ENCODE measurements around the gene ASB2.

ASB2 gene

DNA sequence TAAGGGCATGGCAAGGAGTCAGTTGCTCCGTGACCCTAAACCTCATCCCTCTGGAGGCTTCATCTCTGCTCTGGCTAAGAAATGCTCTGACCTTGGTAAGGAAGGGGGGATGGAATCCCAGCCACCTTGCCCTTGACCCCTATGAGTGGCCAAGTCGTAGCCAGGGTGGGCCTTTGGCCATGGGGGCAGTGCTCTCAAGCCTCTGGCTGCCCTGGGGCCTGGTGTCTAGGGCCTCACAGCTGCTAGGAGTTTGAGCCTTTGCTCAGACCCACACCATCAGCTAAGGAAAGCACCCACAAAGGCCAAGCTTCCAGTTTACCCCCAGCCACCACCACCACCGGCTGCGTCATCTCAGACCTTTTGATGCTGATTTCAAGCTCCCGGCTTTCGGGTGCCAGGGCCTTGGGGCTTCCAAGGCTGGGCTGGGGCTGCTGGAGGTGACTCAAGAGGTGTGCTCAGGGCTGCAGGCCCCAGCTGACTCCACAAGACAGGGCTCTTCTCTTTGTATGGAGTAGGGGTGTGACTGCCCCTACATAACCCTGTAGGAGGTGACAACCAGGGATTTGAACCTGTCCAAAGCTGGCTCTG lies 3.7 kb downstream of the ASB2 start:
- Mint-ChIP-seq H3K27ac (no peak overlapping the region), H3K4me3 (no peak overlapping the region), H3K36me3 (ENCODE audit: low read depth) (no peaks in the 10 kb centered on the region), H3K9me3 (no peaks in the 10 kb centered on the region), H3K27me3 (ENCODE audit: low read depth, poor library complexity) (peaks cover 29% of the 10 kb centered on the region), H3K4me1 (peaks cover 16% of the 10 kb centered on the region)
- no peak for DNase-seq
- TF ChIP-seq, protein P1, sequence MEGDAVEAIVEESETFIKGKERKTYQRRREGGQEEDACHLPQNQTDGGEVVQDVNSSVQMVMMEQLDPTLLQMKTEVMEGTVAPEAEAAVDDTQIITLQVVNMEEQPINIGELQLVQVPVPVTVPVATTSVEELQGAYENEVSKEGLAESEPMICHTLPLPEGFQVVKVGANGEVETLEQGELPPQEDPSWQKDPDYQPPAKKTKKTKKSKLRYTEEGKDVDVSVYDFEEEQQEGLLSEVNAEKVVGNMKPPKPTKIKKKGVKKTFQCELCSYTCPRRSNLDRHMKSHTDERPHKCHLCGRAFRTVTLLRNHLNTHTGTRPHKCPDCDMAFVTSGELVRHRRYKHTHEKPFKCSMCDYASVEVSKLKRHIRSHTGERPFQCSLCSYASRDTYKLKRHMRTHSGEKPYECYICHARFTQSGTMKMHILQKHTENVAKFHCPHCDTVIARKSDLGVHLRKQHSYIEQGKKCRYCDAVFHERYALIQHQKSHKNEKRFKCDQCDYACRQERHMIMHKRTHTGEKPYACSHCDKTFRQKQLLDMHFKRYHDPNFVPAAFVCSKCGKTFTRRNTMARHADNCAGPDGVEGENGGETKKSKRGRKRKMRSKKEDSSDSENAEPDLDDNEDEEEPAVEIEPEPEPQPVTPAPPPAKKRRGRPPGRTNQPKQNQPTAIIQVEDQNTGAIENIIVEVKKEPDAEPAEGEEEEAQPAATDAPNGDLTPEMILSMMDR (IDR thresholded peaks at IDR 0.05): no peak

DNA sequence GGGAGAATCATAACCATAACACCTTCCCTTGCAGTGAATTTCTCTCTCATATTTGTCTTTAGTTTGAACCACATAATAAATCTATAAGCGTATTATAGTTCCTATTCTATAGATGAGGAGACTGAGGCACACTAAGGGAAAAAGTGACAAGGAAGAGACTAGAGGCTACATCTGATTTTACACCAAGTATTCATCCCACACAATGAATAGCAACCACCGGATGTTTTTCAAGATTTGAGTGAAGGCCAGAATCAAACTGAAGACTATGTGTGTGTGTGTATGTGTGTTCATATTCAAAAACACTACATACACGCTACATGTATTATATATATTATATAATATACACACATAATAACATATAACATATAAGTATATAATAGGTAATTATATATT lies 4.7 kb downstream of the ASB2 start:
- Mint-ChIP-seq H3K4me1 (peaks cover 11% of the 10 kb centered on the region), H3K4me3 (no peak overlapping the region), H3K36me3 (ENCODE audit: low read depth) (no peaks in the 10 kb centered on the region), H3K27ac (no peak overlapping the region), H3K9me3 (no peaks in the 10 kb centered on the region), H3K27me3 (ENCODE audit: low read depth, poor library complexity) (peaks cover 31% of the 10 kb centered on the region)
- TF ChIP-seq, protein P1 (IDR thresholded peaks at IDR 0.05): no peak
- DNase-seq: no peak

DNA sequence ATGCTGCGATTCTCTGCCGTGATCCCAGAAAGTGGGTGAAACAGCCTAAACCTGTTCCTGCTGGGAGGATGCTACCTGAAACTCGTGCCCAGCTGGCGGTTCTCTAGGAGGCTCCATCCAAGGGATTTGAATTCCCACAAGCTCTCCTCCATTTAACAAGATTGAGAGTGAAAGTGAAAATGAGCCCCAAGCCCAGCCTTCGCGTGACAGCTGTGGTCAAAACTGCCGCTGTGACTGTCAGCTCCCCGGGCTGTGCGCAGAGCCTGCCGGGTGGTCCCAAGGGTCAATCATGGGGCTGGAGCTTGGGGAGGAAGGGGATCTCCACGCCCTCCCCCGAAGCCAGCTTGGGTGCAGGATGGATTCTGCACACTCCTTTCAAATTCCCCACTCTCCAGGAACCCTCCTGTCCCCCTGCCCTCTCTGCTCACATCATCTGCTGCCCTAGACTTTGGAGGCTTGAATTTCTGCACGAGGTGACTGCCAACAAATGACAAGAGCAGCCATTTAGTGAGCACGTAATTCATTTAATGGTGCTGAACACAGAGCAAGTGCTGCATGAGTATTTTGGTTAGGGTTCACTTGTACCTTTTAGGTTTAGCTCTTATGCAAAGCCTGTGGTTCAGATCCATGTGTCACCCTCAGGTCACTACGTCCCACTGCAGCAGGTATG lies 5.3 kb downstream of the ASB2 start:
- TF ChIP-seq, protein P1 (IDR thresholded peaks at IDR 0.05): no peak
- DNase-seq: no peak
- peaks cover 6% of the 10 kb centered on the region for H3K4me1 Mint-ChIP-seq
- no peaks in the 10 kb centered on the region for H3K9me3 Mint-ChIP-seq
- no peaks in the 10 kb centered on the region for H3K36me3 Mint-ChIP-seq (ENCODE audit: low read depth)
- H3K27me3 Mint-ChIP-seq (ENCODE audit: low read depth, poor library complexity): peaks cover 29% of the 10 kb centered on the region
- H3K27ac Mint-ChIP-seq: no peak overlapping the region
- H3K4me3 Mint-ChIP-seq: no peak overlapping the region

- peaks cover 30% of the 10 kb centered on the region for H3K27me3 Mint-ChIP-seq (ENCODE audit: low read depth, poor library complexity)
- no peaks in the 10 kb centered on the region for H3K9me3 Mint-ChIP-seq
- no peak overlapping the region for H3K4me3 Mint-ChIP-seq
- TF ChIP-seq, protein P1 (IDR thresholded peaks at IDR 0.05): no peak
- H3K4me1 Mint-ChIP-seq: peaks cover under 1% of the 10 kb centered on the region
- DNase-seq: no peak
- H3K27ac Mint-ChIP-seq: no peak overlapping the region
- no peaks in the 10 kb centered on the region for H3K36me3 Mint-ChIP-seq (ENCODE audit: low read depth)
These were observed 5.8 kb downstream of the ASB2 start for GRCh38 chr14:93970585-93970964.

DNA sequence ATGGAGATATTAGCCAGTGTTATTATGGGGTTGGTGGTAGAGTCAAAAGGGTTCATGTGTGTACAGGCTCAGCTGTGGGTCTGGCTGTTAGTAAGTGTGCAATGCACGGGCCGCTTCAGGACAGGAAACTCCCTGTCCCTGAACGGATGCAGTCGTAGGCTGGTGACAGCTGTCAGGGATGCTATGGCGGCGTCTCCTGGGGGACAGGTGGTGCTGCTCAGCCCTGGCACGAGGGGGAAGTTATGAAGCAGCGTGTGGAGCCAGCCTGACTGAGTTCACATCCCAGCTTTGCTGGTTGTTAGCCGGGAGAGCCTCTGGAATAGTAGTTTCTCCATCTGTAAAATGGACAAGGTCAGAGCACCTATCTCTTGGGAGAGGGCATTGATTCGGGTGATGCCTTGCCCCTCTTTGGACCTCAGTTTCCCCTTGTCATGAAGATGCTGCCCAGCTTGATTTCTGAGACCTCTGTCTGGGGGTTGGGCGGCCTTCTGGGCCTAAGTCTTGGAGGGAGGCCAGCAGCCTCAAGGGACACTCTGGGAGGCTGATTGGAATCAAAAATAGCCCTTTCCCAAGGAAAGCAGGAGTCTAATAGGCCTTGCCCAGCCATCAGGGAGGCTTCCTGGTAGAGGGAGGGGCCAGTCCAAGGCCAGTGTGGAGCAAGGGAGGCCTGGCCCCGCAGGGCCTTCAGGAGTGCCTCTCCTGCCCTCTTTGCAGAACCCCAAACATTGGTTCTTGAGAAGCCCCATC lies 7.1 kb downstream of the ASB2 start:
- Mint-ChIP-seq H3K27ac (no peak overlapping the region), H3K27me3 (ENCODE audit: low read depth, poor library complexity) (peaks cover 32% of the 10 kb centered on the region), H3K4me3 (no peak overlapping the region), H3K36me3 (ENCODE audit: low read depth) (no peaks in the 10 kb centered on the region), H3K4me1 (peaks cover 9% of the 10 kb centered on the region), H3K9me3 (no peaks in the 10 kb centered on the region)
- TF ChIP-seq, protein P1 (IDR thresholded peaks at IDR 0.05): no peak
- DNase-seq: no peak
